Measurements from ENCODE around the gene COL8A1. TPM values are rescaled to one million over a fixed set of nuclear protein-coding genes. Genes with fewer than 3 reads are reported as not detected.
A peak's percentile ranks its signal among the peaks of the same experiment; 100 is the strongest.
"Not testable (repeated sequence)": the region's sequence is repeated elsewhere in the genome, so short reads cannot be mapped to it uniquely, and the experiment has no call there.

Gene COL8A1
- total RNA-seq, 1 experiment from 2014 or later: 0.13 TPM

GRCh38 chr3:99708207-99708745 lies 69.9 kb downstream of the COL8A1 start:
- no peak for DNase-seq (ENCODE audit: low spot score)

- no peak for DNase-seq (ENCODE audit: low spot score)
Measured at GRCh38 chr3:99709686-99710085, 71.3 kb downstream of the COL8A1 start.

- no peak for DNase-seq (ENCODE audit: low spot score)
Measured at GRCh38 chr3:99710094-99710493, 71.7 kb downstream of the COL8A1 start.

GRCh38 chr3:99711351-99711750 lies 73.0 kb downstream of the COL8A1 start:
- no peak for DNase-seq (ENCODE audit: low spot score)

GRCh38 chr3:99712291-99712954 lies 74.0 kb downstream of the COL8A1 start:
- DNase-seq (ENCODE audit: low spot score): no peak

- no peak for DNase-seq (ENCODE audit: low spot score)
Measured at GRCh38 chr3:99713440-99713839, 75.0 kb downstream of the COL8A1 start.

GRCh38 chr3:99714146-99714545 lies 75.8 kb downstream of the COL8A1 start:
- no peak for DNase-seq (ENCODE audit: low spot score)

GRCh38 chr3:99714575-99714974 lies 76.2 kb downstream of the COL8A1 start:
- DNase-seq (ENCODE audit: low spot score): no peak

GRCh38 chr3:99716463-99716995 lies 78.1 kb downstream of the COL8A1 start:
- DNase-seq (ENCODE audit: low spot score): no peak

GRCh38 chr3:99720985-99721632 lies 82.7 kb downstream of the COL8A1 start:
- no peak for DNase-seq (ENCODE audit: low spot score)

- no peak for DNase-seq (ENCODE audit: low spot score)
Measured at GRCh38 chr3:99721633-99722007, 83.2 kb downstream of the COL8A1 start.

- DNase-seq (ENCODE audit: low spot score): no peak
Measured at GRCh38 chr3:99724276-99724675, 85.9 kb downstream of the COL8A1 start.

GRCh38 chr3:99730870-99731269 lies 92.5 kb downstream of the COL8A1 start:
- no peak for DNase-seq (ENCODE audit: low spot score)

- DNase-seq (ENCODE audit: low spot score): no peak
Measured at GRCh38 chr3:99731499-99731898, 93.1 kb downstream of the COL8A1 start.

GRCh38 chr3:99740371-99740770 lies 102.0 kb downstream of the COL8A1 start:
- DNase-seq (ENCODE audit: low spot score): not testable (repeated sequence)

- DNase-seq (ENCODE audit: low spot score): no peak
Measured at GRCh38 chr3:99741588-99741987, 103.2 kb downstream of the COL8A1 start.

- DNase-seq (ENCODE audit: low spot score): peak; percentile 67
Measured at GRCh38 chr3:99747915-99748314, 109.5 kb downstream of the COL8A1 start.

GRCh38 chr3:99751649-99752048 lies 113.3 kb downstream of the COL8A1 start:
- no peak for DNase-seq (ENCODE audit: low spot score)

- peak; percentile 76 for DNase-seq (ENCODE audit: low spot score)
Measured at GRCh38 chr3:99753268-99753975, 115.0 kb downstream of the COL8A1 start.

GRCh38 chr3:99755831-99756230 lies 117.4 kb downstream of the COL8A1 start:
- DNase-seq (ENCODE audit: low spot score): no peak

GRCh38 chr3:99757966-99758365 lies 119.6 kb downstream of the COL8A1 start:
- no peak for DNase-seq (ENCODE audit: low spot score)

GRCh38 chr3:99758502-99759177 lies 120.2 kb downstream of the COL8A1 start:
- DNase-seq (ENCODE audit: low spot score): no peak
